Measurements from ENCODE around the gene FOSL1. TPM values are rescaled to one million over a fixed set of nuclear protein-coding genes. Genes with fewer than 3 reads are reported as not detected.

FOSL1 gene
- total and polyA plus RNA-seq, 2 experiments from 2014 or later, result 14.6 to 17.1 TPM

DNA sequence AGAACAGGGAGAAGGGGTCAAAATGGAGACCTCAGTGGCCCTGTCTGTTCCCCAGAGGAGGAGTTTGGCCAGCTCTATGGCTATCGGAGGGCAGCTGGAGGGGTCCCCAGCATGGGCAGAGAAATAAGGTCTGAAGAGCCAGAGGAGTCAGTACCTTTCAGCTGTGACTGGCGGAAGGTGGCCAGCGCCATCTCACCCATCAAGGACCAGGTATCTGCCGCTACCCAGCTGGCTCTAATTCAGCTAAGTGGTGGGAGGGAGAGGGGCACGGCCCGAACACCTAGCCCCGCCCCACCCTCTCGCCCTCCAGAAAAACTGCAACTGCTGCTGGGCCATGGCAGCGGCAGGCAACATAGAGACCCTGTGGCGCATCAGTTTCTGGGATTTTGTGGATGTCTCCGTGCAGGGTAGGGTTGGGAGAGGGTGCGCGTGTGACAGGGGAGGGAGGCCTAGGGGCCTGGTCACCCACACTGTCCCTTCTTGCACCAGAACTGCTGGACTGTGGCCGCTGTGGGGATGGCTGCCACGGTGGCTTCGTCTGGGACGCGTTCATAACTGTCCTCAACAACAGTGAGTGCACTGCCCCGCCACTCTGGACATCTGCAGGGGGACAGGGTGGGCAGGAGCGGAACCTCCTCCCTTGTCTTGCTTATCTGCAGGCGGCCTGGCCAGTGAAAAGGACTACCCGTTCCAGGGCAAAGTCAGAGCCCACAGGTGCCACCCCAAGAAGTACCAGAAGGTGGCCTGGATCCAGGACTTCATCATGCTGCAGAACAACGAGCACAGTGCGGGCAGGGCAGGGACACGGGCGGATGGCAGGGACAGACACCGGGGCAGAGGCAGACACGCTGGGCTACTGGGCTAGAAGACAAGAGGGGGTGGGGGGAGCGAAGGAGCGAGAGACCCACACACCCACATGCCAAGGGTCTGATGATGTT is 17.8 kb downstream of the FOSL1 start:
- H3K4me2 ChIP-seq, result no peak overlapping the region
- Mint-ChIP-seq H3K4me3 (no peak overlapping the region), H3K27me3 (ENCODE audit: insufficient read depth, low read depth, poor library complexity) (peaks cover 16% of the 10 kb centered on the region), H3K36me3 (ENCODE audit: low read depth) (peaks cover 44% of the 10 kb centered on the region), H3K4me1 (peaks cover 13% of the 10 kb centered on the region), H3K27ac (no peak overlapping the region), H3K9me3 (peaks cover 2% of the 10 kb centered on the region; the same call in 1 of the 3 replicates)
- H3K36me3 ChIP-seq (ENCODE audit: insufficient read depth), result peaks cover 14% of the 10 kb centered on the region; the same call in 1 of the 2 replicates
- H3K27ac ChIP-seq (ENCODE audit: low read depth), result no peak overlapping the region
- no peak overlapping the region for H2AFZ ChIP-seq
- H3K79me2 ChIP-seq (replicated peaks; ENCODE audit: insufficient read depth), result 0 out of 2 replicates have a peak, but pooled peaks cover 9% of the 10 kb centered on the region
- no peak overlapping the region for H3K4me3 ChIP-seq
- no peaks in the 10 kb centered on the region for H3K27me3 ChIP-seq (ENCODE audit: insufficient read depth)
- no peak for DNase-seq (ENCODE audit: low spot score)
- no peak for ATAC-seq
- H3F3A ChIP-seq (replicated peaks; ENCODE audit: low read depth), result peaks cover 16% of the 10 kb centered on the region
- TF ChIP-seq, protein P1, sequence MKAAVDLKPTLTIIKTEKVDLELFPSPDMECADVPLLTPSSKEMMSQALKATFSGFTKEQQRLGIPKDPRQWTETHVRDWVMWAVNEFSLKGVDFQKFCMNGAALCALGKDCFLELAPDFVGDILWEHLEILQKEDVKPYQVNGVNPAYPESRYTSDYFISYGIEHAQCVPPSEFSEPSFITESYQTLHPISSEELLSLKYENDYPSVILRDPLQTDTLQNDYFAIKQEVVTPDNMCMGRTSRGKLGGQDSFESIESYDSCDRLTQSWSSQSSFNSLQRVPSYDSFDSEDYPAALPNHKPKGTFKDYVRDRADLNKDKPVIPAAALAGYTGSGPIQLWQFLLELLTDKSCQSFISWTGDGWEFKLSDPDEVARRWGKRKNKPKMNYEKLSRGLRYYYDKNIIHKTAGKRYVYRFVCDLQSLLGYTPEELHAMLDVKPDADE (IDR thresholded peaks at IDR 0.05), result no peak
- no peak for TF ChIP-seq STAT1 (IDR thresholded peaks at IDR 0.05; ENCODE audit: unreplicated experiment)
- TF ChIP-seq, protein P2, sequence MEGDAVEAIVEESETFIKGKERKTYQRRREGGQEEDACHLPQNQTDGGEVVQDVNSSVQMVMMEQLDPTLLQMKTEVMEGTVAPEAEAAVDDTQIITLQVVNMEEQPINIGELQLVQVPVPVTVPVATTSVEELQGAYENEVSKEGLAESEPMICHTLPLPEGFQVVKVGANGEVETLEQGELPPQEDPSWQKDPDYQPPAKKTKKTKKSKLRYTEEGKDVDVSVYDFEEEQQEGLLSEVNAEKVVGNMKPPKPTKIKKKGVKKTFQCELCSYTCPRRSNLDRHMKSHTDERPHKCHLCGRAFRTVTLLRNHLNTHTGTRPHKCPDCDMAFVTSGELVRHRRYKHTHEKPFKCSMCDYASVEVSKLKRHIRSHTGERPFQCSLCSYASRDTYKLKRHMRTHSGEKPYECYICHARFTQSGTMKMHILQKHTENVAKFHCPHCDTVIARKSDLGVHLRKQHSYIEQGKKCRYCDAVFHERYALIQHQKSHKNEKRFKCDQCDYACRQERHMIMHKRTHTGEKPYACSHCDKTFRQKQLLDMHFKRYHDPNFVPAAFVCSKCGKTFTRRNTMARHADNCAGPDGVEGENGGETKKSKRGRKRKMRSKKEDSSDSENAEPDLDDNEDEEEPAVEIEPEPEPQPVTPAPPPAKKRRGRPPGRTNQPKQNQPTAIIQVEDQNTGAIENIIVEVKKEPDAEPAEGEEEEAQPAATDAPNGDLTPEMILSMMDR (conservative IDR thresholded peaks at IDR 0.05; ENCODE audit: low read depth in 2 of 2), result no peak
- TF ChIP-seq, protein P3, sequence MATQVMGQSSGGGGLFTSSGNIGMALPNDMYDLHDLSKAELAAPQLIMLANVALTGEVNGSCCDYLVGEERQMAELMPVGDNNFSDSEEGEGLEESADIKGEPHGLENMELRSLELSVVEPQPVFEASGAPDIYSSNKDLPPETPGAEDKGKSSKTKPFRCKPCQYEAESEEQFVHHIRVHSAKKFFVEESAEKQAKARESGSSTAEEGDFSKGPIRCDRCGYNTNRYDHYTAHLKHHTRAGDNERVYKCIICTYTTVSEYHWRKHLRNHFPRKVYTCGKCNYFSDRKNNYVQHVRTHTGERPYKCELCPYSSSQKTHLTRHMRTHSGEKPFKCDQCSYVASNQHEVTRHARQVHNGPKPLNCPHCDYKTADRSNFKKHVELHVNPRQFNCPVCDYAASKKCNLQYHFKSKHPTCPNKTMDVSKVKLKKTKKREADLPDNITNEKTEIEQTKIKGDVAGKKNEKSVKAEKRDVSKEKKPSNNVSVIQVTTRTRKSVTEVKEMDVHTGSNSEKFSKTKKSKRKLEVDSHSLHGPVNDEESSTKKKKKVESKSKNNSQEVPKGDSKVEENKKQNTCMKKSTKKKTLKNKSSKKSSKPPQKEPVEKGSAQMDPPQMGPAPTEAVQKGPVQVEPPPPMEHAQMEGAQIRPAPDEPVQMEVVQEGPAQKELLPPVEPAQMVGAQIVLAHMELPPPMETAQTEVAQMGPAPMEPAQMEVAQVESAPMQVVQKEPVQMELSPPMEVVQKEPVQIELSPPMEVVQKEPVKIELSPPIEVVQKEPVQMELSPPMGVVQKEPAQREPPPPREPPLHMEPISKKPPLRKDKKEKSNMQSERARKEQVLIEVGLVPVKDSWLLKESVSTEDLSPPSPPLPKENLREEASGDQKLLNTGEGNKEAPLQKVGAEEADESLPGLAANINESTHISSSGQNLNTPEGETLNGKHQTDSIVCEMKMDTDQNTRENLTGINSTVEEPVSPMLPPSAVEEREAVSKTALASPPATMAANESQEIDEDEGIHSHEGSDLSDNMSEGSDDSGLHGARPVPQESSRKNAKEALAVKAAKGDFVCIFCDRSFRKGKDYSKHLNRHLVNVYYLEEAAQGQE (IDR thresholded peaks at IDR 0.05; ENCODE audit: unreplicated experiment), result no peak
- no peak for TF ChIP-seq JUNB (IDR thresholded peaks at IDR 0.05; ENCODE audit: unreplicated experiment)
- TF ChIP-seq ZNF114 (CRISPR knock-in tag; IDR thresholded peaks at IDR 0.05), result no peak
- no peak for TF ChIP-seq EZH2 (IDR thresholded peaks at IDR 0.05; ENCODE audit: low read depth, unreplicated experiment)
- no peak for TF ChIP-seq EZH2phosphoT487 (IDR thresholded peaks at IDR 0.05; ENCODE audit: unreplicated experiment)
- H4K20me1 ChIP-seq (replicated peaks; ENCODE audit: insufficient read depth), result peaks cover 15% of the 10 kb centered on the region; the same call in 1 of the 2 replicates
- peaks cover 5% of the 10 kb centered on the region; the same call in 1 of the 2 replicates for H3K4me1 ChIP-seq (ENCODE audit: insufficient read depth)
- no peaks in the 10 kb centered on the region for H3K9me2 ChIP-seq (ENCODE audit: insufficient read depth)

All from GM23338 (cell line).